ENCODE data around the gene CCDC88B. TPM values are rescaled to one million over a fixed set of nuclear protein-coding genes. Genes with fewer than 3 reads are reported as not detected.

The CCDC88B gene
- total and polyA plus RNA-seq, 4 donors = 3.5 to 4.9 (median 4.0) TPM

GRCh38 chr11:64388894-64389293, 48.9 kb downstream of the CCDC88B start:
- no peak overlapping the region for H3K9ac ChIP-seq (ENCODE audit: low read depth in 1 of 2, low read length in 2 of 2)
- H3K4me3 ChIP-seq (ENCODE audit: low read depth in 1 of 3, low read length in 3 of 3) = no peak overlapping the region
- no peak for DNase-seq (ENCODE audit: low spot score)
- no peak overlapping the region for H3K27ac ChIP-seq (ENCODE audit: low read depth in 1 of 2, low read length in 2 of 2)
- no peaks in the 10 kb centered on the region for H3K27me3 ChIP-seq (ENCODE audit: control insufficient read depth in 4 of 4, insufficient read depth in 4 of 4, low read length in 3 of 4)
- H3K9me3 ChIP-seq (ENCODE audit: control insufficient read depth in 4 of 4, low read length in 3 of 4) = no peaks in the 10 kb centered on the region
- no peak for TF ChIP-seq MAX (IDR thresholded peaks at IDR 0.05)
- no peak for TF ChIP-seq HNF4A (conservative IDR thresholded peaks at IDR 0.05)
- TF ChIP-seq JUND (IDR thresholded peaks at IDR 0.05) = no peak
- no peak for TF ChIP-seq SP1 (IDR thresholded peaks at IDR 0.05)
- no peak for TF ChIP-seq EGR1 (IDR thresholded peaks at IDR 0.05; ENCODE audit: low read depth in 2 of 2)
- TF ChIP-seq REST (IDR thresholded peaks at IDR 0.05) = no peak
- TF ChIP-seq HNF4G (IDR thresholded peaks at IDR 0.05) = no peak
- TF ChIP-seq GABPA (IDR thresholded peaks at IDR 0.05 in 1 of 2, conservative IDR thresholded peaks at IDR 0.05 in 1 of 2) = no peak
- TF ChIP-seq CTCF (IDR thresholded peaks at IDR 0.05; ENCODE audit: low read depth, low read length, missing input control) = no peak
- TF ChIP-seq YY1 (IDR thresholded peaks at IDR 0.05) = no peak
- TF ChIP-seq TAF1 (conservative IDR thresholded peaks at IDR 0.05) = no peak
- no peak for TF ChIP-seq ATF3 (IDR thresholded peaks at IDR 0.05)
- no peak for TF ChIP-seq RXRA (IDR thresholded peaks at IDR 0.05)
- TF ChIP-seq RAD21 (IDR thresholded peaks at IDR 0.05) = no peak
- TF ChIP-seq ZBTB33 (IDR thresholded peaks at IDR 0.05) = no peak
- TF ChIP-seq FOXA2 (IDR thresholded peaks at IDR 0.05) = no peak
- TF ChIP-seq FOXA1 (IDR thresholded peaks at IDR 0.05) = no peak
- no peaks in the 10 kb centered on the region for H3K36me3 ChIP-seq (ENCODE audit: control insufficient read depth in 4 of 4, insufficient read depth in 3 of 4, low read depth in 1 of 4, low read length in 3 of 4)
- 75% methylated on average over 10 of the region's 10 CpGs for WGBS
- H3K4me1 ChIP-seq (ENCODE audit: control insufficient read depth in 4 of 4, insufficient read depth in 4 of 4, low read length in 3 of 4) = no peaks in the 10 kb centered on the region

GRCh38 chr11:64389851-64390250, 49.8 kb downstream of the CCDC88B start:
- Histone ChIP-seq H3K9me3 (ENCODE audit: control insufficient read depth in 4 of 4, low read length in 3 of 4) (no peaks in the 10 kb centered on the region), H3K27ac (ENCODE audit: low read depth in 1 of 2, low read length in 2 of 2) (no peak overlapping the region), H3K4me3 (ENCODE audit: low read depth in 1 of 3, low read length in 3 of 3) (no peak overlapping the region), H3K27me3 (ENCODE audit: control insufficient read depth in 4 of 4, insufficient read depth in 4 of 4, low read length in 3 of 4) (no peaks in the 10 kb centered on the region), H3K4me1 (ENCODE audit: control insufficient read depth in 4 of 4, insufficient read depth in 4 of 4, low read length in 3 of 4) (no peaks in the 10 kb centered on the region), H3K36me3 (ENCODE audit: control insufficient read depth in 4 of 4, insufficient read depth in 3 of 4, low read depth in 1 of 4, low read length in 3 of 4) (no peaks in the 10 kb centered on the region), H3K9ac (ENCODE audit: low read depth in 1 of 2, low read length in 2 of 2) (no peak overlapping the region)
- DNase-seq (ENCODE audit: low spot score) = no peak
- WGBS = 94% methylated on average over 2 of the region's 2 CpGs
- TF ChIP-seq EGR1 (IDR thresholded peaks at IDR 0.05; ENCODE audit: low read depth in 2 of 2) (no peak), NR2F2 (IDR thresholded peaks at IDR 0.05) (no peak), REST (IDR thresholded peaks at IDR 0.05) (no peak), HNF4G (IDR thresholded peaks at IDR 0.05) (no peak), JUND (IDR thresholded peaks at IDR 0.05) (no peak), CTCF (IDR thresholded peaks at IDR 0.05; ENCODE audit: low read depth, low read length, missing input control) (no peak), ATF3 (IDR thresholded peaks at IDR 0.05) (no peak), HNF4A (conservative IDR thresholded peaks at IDR 0.05) (no peak), YY1 (IDR thresholded peaks at IDR 0.05) (no peak), RXRA (IDR thresholded peaks at IDR 0.05) (no peak)

All from liver (tissue), 9 donors.